Keratinocyte (primary cell): ENCODE data around the gene SORL1-AS1.

Source experiments
- DNase-seq: peaks from one replicate; pipeline ENCODE4 v3.0.0-alpha.2; 2011; ENCODE audit warnings: low read depth, missing footprints, low spot score
- FAIRE-seq: peaks from 2 replicates; lab custom pipeline; 2011; peaks lifted over from hg19 to GRCh38; lab: Jason Lieb, UNC
- H2AFZ ChIP-seq: 2 replicates; pipeline ENCODE4 v1.6.0; 2012; ENCODE audit warnings: low read length, control low read depth, inconsistent platforms; ENCODE audit not compliant: control insufficient read depth
- H3K27ac ChIP-seq: 2 replicates; pipeline ENCODE4 v1.5.1; 2011; ENCODE audit warnings: low read length; ENCODE audit not compliant: control insufficient read depth, insufficient read depth
- H3K27me3 ChIP-seq: 3 replicates; pipeline ENCODE4 v1.6.0; 2011; ENCODE audit warnings: low read length; ENCODE audit not compliant: control insufficient read depth, insufficient read depth; ENCODE audit errors: extremely low read depth
- H3K36me3 ChIP-seq, 2 experiments: 2 replicates in 1 of 2; 3 replicates in 1 of 2; pipeline ENCODE4 v1.5.1; 2011; ENCODE audit warnings: low read length in 2 of 2, mild to moderate bottlenecking in 1 of 2; ENCODE audit not compliant: control insufficient read depth in 2 of 2, insufficient read depth in 2 of 2; ENCODE audit errors: extremely low read depth in 1 of 2
- H3K4me1 ChIP-seq: 3 replicates; pipeline ENCODE4 v1.5.1; 2011; ENCODE audit warnings: low read length; ENCODE audit not compliant: control insufficient read depth, insufficient read depth; ENCODE audit errors: extremely low read depth
- H3K4me2 ChIP-seq: 3 replicates; pipeline ENCODE4 v1.6.0; 2011; ENCODE audit warnings: low read depth, low read length; ENCODE audit not compliant: control insufficient read depth, insufficient read depth; ENCODE audit errors: extremely low read depth
- H3K4me3 ChIP-seq, 3 experiments: fragments of 200-600 bp in 1 of 3; sonication (generic) in 1 of 3; 2 replicates in 2 of 3; 3 replicates in 1 of 3; pipeline ENCODE4 v1.5.1; 2011 to 2016; ENCODE audit warnings: low read length in 3 of 3, mild to moderate bottlenecking in 3 of 3, control low read depth in 2 of 3, inconsistent platforms in 1 of 3, low read depth in 1 of 3, mixed read lengths in 1 of 3, mixed run types in 1 of 3, moderate library complexity in 1 of 3; ENCODE audit not compliant: control insufficient read depth in 2 of 3, insufficient read depth in 2 of 3; ENCODE audit errors: extremely low read depth in 1 of 3
- H3K79me2 ChIP-seq: 2 replicates; pipeline ENCODE4 v1.6.0; 2012; ENCODE audit warnings: low read length; ENCODE audit not compliant: control insufficient read depth, insufficient read depth
- H3K9ac ChIP-seq: 3 replicates; pipeline ENCODE4 v1.6.0; 2011; ENCODE audit warnings: low read length; ENCODE audit not compliant: control insufficient read depth, insufficient read depth; ENCODE audit errors: extremely low read depth
- H3K9me1 ChIP-seq: 3 replicates; pipeline ENCODE4 v1.6.0; 2011; ENCODE audit warnings: low read length; ENCODE audit not compliant: control insufficient read depth, insufficient read depth; ENCODE audit errors: extremely low read depth
- H3K9me3 ChIP-seq: 2 replicates; pipeline ENCODE4 v1.5.1; 2012; ENCODE audit warnings: low read depth, low read length; ENCODE audit not compliant: control insufficient read depth
- H4K20me1 ChIP-seq: 3 replicates; pipeline ENCODE4 v1.6.0; 2011; ENCODE audit warnings: low read length; ENCODE audit not compliant: control insufficient read depth, insufficient read depth; ENCODE audit errors: extremely low read depth
- CTCF ChIP-seq, 3 experiments: IDR thresholded peaks in 1 of 3; conservative IDR thresholded peaks in 1 of 3; optimal IDR thresholded peaks in 1 of 3; 2 replicates in 2 of 3; 3 replicates in 1 of 3; pipeline versions ENCODE3 to v1.5.1; 2011; ENCODE audit warnings: low read length in 3 of 3, mild to moderate bottlenecking in 3 of 3, moderate library complexity in 2 of 3, control low read depth in 1 of 3, inconsistent platforms in 1 of 3; ENCODE audit not compliant: insufficient read depth in 2 of 3; ENCODE audit errors: extremely low read depth in 1 of 3
- EZH2 ChIP-seq: IDR thresholded peaks from one replicate; pipeline ENCODE4 v1.6.1; 2012; ENCODE audit warnings: inconsistent platforms, mild to moderate bottlenecking, low read length, moderate library complexity
- dilution Hi-C: fragments of 300-500 bp; cut with MboI; formaldehyde crosslinking; loops from one replicate; pipeline ENCODE4 v1.7.0; 2020; ENCODE audit warnings: low sequenced_read_pairs; ENCODE audit not compliant: extremely low pct_ligation_motif_present

The SORL1-AS1 gene

GRCh38 chr11:121497176-121497998 is 44.6 kb upstream of the SORL1-AS1 start:
- H3K36me3 ChIP-seq = peaks cover 0 to 7% of the 10 kb centered on the region in 2 experiments
- TF ChIP-seq EZH2 (no peak), CTCF (optimal IDR thresholded peaks at IDR 0.05 in 1 of 3, IDR thresholded peaks at IDR 0.05 in 1 of 3, conservative IDR thresholded peaks at IDR 0.05 in 1 of 3; ENCODE audit: extremely low read depth in 1 of 3, insufficient read depth in 2 of 3, low read length in 3 of 3) (no peak)

GRCh38 chr11:121494355-121495099 is 41.8 kb upstream of the SORL1-AS1 start:
- dilution Hi-C loops = no loop called here
- Histone ChIP-seq H3K9me1 (no peaks in the 10 kb centered on the region), H3K27me3 (no peaks in the 10 kb centered on the region), H3K4me2 (peak overlapping the region; percentile 60), H3K9ac (no peak overlapping the region), H3K4me3 (peak overlapping the region in 2 of 3 experiments; percentile 6 to 21), H3K9me3 (no peaks in the 10 kb centered on the region), H2AFZ (peak overlapping the region; percentile 57), H3K36me3 (peaks cover 0 to 11% of the 10 kb centered on the region in 2 experiments), H3K79me2 (no peaks in the 10 kb centered on the region), H3K4me1 (peaks cover 13% of the 10 kb centered on the region), H4K20me1 (no peaks in the 10 kb centered on the region), H3K27ac (no peak overlapping the region)
- TF ChIP-seq CTCF (optimal IDR thresholded peaks at IDR 0.05 in 1 of 3, IDR thresholded peaks at IDR 0.05 in 1 of 3, conservative IDR thresholded peaks at IDR 0.05 in 1 of 3; ENCODE audit: extremely low read depth in 1 of 3, insufficient read depth in 2 of 3, low read length in 3 of 3) (no peak), EZH2 (no peak)
- DNase-seq = no peak
- FAIRE-seq = peak; percentile 76

More at GRCh38 chr11:121497176-121497998, 44.6 kb upstream of the SORL1-AS1 start:
- dilution Hi-C loops = no loop called here
- Histone ChIP-seq H3K4me2 (no peak overlapping the region), H3K27me3 (no peaks in the 10 kb centered on the region), H3K4me3 (no peak overlapping the region), H3K27ac (no peak overlapping the region), H4K20me1 (no peaks in the 10 kb centered on the region), H3K9me1 (no peaks in the 10 kb centered on the region), H2AFZ (no peak overlapping the region), H3K9ac (no peak overlapping the region), H3K9me3 (no peaks in the 10 kb centered on the region), H3K4me1 (peaks cover 13% of the 10 kb centered on the region), H3K79me2 (no peaks in the 10 kb centered on the region)
- DNase-seq = no peak
- FAIRE-seq = no peak
